Transverse colon (tissue), 4 donors: Measurements from ENCODE around the gene SPDYE4.

Experiments
- POLR2A ChIP-seq: fragments of 450-650 bp; IDR thresholded peaks from one replicate; pipeline ENCODE4 v1.6.1; 2016; ENCODE audit warnings: antibody characterized with exemption, mild to moderate bottlenecking, moderate library complexity
- POLR2AphosphoS5 ChIP-seq, 3 donors: sonication (generic); formaldehyde crosslinking; IDR thresholded peaks; one replicate each; pipeline ENCODE4 v1.6.1; 2016; ENCODE audit warnings: antibody characterized with exemption in 3 of 3
- TF ChIP-seq, protein P1 (sequence below), 5 experiments: fragments of 200-600 bp in 3 of 5; fragments of 450-650 bp in 2 of 5; sonication (generic) in 3 of 5; IDR thresholded peaks; 1 replicate in 2 of 5; 2 replicates in 3 of 5; pipeline ENCODE4 v1.5.1; 2016 to 2017; ENCODE audit warnings: antibody characterized with exemption in 5 of 5, inconsistent platforms in 3 of 5, mild to moderate bottlenecking in 2 of 5, moderate library complexity in 1 of 5

DNA sequence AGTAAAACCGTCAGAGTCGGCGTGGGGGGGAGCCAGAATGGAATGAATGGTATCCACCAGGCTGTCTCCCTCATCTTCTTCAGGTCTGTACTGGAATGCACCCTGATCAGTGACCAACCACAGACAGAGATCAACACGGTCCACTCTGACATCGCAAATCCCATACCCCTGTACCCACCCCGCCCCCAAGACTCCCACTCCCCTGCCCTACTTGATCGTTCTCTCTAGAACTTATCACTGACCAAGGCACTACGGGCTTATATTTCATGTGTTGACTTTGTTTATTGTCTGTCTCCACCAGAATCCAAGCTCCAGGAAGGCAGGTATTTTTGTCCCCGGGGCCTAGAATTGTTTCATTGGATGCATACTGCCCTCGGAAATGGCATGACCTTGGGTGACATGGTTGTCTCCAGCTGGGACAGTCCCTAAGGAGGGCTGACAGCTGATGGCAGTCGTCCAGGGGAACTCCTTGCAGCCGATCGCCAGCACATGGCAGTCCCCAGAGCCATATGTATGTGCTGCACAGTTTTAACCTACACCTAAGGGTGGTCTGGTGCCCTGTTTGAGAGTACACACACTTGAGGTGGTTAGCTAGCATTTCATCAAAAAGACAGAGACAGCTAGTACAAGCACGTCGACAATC, 41.3 kb upstream of the SPDYE4 start:
- TF ChIP-seq POLR2A: no peak
- TF ChIP-seq, protein P1, sequence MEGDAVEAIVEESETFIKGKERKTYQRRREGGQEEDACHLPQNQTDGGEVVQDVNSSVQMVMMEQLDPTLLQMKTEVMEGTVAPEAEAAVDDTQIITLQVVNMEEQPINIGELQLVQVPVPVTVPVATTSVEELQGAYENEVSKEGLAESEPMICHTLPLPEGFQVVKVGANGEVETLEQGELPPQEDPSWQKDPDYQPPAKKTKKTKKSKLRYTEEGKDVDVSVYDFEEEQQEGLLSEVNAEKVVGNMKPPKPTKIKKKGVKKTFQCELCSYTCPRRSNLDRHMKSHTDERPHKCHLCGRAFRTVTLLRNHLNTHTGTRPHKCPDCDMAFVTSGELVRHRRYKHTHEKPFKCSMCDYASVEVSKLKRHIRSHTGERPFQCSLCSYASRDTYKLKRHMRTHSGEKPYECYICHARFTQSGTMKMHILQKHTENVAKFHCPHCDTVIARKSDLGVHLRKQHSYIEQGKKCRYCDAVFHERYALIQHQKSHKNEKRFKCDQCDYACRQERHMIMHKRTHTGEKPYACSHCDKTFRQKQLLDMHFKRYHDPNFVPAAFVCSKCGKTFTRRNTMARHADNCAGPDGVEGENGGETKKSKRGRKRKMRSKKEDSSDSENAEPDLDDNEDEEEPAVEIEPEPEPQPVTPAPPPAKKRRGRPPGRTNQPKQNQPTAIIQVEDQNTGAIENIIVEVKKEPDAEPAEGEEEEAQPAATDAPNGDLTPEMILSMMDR (IDR thresholded peaks at IDR 0.05): no peak
- TF ChIP-seq POLR2AphosphoS5 (IDR thresholded peaks at IDR 0.05): no peak
